ENCODE data around the gene APOBEC3F.
A peak's percentile ranks its signal among the peaks of the same experiment; 100 is the strongest.
"Not testable (repeated sequence)": the region's sequence is repeated elsewhere in the genome, so short reads cannot be mapped to it uniquely, and the experiment has no call there.

APOBEC3F gene

DNA sequence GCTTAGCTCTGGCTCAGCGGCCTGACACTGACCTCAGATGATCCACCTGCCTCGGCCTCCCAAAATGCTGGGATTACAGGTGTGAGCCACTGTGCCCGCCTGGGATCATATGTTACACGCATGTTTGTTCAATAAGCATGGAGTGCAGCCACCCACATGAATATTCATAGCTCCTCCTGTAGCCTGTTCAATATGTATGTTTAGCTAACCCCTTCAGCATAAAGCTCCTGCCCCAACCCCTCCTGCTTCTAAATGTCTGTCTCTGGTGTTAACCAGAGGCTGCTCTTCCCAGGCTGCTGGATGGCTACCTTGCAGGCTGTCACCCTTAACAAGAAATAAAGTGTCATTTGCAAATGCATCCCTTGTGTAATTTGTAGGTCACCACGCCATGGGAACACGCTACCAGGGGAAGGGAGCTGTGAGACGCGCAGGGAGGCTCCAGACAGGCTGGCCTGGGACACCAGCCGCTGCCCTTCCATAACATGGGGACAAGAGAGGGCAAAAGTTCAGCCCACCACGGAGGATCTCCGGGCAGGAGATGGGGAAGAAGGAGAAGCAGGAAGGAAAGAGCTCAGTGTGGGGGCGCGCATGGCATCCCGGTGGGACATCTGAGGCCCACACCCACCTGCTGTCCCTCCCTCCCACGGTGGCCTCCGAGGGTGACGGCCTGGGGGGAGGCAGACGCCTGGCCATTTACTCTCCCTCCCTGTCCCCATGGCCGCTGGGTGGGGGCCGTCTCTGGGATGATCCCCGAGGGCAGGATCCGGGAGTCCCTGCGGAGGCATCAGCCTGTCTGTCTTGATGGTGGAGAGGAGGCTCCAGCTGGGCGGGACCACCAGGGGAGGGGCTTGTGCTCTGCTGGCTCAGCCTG is 35.7 kb downstream of the APOBEC3F start:
- DNase-seq: not testable (repeated sequence)

DNA sequence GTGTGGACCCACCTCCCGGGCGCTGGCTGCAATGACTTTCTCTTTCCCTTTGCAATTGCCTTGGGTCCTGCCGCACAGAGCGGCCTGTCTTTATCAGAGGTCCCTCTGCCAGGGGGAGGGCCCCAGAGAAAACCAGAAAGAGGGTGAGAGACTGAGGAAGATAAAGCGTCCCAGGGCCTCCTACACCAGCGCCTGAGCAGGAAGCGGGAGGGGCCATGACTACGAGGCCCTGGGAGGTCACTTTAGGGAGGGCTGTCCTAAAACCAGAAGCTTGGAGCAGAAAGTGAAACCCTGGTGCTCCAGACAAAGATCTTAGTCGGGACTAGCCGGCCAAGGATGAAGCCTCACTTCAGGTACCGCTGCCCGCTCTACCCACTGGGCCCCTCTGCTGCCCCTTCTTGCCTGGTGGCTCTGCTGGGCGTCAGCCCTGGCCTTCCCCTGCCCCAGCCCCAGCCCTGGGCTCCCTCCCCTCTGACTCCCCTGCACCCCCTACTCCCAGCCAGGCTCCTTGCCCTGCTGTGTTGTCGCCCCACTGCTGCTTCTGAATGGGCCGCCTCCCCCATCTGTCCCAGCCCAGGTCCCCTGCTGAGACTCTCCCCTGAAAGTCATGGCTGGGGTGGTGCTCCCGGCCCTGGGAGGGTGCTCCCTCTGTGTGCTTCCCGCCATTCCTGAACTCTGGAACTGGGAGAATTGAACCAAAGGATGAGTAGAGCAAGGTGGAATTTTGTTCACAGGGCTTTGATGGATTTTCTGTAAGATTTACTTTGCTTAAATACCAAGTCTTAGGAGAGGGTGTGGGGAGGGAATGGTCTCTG is 36.6 kb downstream of the APOBEC3F start, which contains the start of gene APOBEC3G:
APOBEC3G (plus strand) TSS at position 250 of the 815 bp plus-strand sequence; CDS start at position 337, 87 bp downstream.
- not testable (repeated sequence) for DNase-seq

DNA sequence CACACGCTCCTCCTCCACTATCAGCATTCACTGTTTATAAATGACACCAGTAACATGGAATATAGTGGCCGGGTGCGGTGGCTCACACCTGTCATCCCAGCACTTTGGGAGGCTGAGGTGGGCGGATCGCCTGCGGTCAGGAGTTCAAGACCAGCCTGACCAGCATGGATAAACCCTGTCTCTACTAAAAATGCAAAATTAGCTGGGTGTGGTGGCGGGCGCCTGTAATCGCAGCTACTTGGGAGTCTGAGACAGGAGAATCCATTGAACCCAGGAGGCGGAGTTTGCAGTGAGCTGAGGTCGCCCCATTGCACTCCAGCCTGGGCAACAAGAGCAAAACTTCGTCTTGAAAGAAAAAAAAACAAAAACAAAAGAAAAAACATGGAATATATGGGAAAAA is 37.2 kb downstream of the APOBEC3F start:
- not testable (repeated sequence) for DNase-seq

DNA sequence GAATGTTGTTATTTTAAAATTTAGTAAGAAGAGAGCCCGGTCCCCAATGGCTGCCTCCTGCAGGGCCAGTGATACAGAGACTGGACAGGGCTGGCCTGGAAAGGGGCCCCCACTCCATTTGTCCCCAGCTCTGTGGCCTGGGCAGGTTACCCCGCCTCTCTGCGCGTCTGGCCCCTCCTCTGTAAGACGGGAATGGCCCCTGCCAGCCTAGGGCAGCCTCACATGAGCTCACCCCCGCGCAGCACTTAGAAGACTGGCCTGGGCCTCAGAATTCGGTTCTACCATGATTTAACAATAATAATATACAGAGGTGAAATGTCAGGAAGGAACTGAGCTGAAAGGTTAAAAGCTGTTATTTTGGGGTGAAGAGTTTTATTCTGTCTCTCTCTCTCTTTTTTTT is 37.7 kb downstream of the APOBEC3F start:
- DNase-seq: no peak

DNA sequence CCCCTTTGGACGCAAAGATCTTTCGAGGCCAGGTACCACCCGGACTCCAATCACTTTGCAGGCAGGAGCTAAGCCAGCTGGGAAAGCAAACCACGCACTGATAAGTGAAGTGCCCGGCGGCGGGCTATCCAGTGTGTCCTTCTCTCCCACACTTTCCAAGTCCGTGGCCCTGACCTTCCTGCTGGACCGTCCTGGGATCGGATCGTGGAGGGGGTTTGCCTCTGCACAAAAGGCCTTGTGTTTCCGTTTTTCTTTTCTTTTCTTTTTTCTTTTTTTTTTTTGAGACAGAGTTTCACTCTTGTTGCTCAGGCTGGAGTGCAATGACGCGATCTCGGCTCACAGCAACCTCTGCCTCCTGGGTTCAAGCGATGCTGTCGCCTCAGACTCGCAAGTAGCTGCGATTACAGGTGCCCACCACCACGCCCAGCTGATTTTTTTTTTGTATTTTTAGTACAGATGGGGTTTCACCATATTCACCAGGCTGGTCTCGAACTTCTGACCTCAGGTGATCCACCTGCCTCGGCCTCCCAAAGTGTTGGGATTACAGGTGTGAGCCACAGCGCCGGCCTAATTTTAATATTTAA is 38.5 kb downstream of the APOBEC3F start:
- not testable (repeated sequence) for DNase-seq

DNA sequence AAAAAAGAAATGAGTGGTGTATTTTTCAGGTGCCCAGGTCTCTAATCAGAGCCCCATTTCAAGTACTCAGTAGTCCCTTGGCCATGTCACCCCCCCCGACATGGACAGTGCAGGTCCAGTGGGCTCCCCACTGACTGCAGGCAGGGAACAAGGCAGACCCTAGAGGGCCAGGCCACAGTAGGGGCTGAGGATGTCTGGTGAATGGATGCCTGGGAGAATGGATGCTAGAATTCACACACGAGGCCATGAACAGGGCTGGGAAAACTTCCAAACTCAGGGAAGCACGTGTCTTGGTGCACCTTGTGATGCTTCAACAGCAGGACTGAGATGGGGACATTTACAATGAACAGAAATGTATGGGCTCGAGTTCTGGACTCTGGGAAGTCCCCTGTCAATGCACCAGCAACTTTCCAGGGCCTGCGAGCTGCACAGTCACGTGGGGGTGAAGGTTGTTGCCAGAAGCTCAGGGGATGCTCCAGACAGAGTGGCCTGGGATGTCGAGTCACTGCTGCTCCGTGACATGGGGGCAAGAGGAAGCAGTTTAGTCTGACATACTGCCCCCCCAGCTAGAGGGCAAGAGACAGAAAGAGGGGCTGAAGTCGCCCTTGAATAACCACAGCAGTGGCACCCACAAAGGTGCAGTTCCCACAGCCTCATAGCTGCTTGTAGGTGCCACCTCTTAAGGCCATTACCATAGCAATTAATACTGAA is 39.5 kb downstream of the APOBEC3F start:
- DNase-seq: no peak

DNA sequence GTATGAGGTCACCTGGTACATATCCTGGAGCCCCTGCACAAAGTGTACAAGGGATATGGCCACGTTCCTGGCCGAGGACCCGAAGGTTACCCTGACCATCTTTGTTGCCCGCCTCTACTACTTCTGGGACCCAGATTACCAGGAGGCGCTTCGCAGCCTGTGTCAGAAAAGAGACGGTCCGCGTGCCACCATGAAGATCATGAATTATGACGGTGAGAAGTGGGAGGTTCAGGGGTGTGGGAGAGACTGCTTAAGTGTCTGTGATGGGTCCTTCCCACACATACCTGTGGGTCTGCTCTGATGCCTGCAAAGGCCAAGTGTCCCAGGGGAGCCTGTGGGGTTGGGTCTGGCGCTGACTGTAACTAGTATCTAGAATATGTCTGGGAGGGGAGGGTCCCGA is 40.4 kb downstream of the APOBEC3F start:
- no peak for DNase-seq

DNA sequence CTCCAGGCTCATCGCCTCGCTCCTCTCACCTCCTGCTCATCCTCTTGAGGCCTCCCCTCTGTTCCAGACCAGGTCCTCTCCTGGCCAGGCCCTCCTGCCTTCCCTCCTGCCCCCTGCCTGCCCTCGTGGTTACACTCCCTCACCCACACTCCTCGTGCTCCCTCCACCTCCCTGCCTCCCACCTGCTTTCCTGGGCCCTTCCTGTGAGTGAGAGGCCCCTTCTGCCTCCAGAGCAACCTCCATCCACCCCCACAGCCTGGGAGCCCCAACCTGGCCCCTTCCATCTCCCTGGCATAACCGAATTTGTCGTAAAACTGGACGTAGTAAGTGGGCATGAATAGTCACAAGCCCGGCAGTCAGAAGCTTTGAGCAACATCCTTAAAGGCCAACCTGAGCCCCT is 40.9 kb downstream of the APOBEC3F start:
- DNase-seq: no peak

DNA sequence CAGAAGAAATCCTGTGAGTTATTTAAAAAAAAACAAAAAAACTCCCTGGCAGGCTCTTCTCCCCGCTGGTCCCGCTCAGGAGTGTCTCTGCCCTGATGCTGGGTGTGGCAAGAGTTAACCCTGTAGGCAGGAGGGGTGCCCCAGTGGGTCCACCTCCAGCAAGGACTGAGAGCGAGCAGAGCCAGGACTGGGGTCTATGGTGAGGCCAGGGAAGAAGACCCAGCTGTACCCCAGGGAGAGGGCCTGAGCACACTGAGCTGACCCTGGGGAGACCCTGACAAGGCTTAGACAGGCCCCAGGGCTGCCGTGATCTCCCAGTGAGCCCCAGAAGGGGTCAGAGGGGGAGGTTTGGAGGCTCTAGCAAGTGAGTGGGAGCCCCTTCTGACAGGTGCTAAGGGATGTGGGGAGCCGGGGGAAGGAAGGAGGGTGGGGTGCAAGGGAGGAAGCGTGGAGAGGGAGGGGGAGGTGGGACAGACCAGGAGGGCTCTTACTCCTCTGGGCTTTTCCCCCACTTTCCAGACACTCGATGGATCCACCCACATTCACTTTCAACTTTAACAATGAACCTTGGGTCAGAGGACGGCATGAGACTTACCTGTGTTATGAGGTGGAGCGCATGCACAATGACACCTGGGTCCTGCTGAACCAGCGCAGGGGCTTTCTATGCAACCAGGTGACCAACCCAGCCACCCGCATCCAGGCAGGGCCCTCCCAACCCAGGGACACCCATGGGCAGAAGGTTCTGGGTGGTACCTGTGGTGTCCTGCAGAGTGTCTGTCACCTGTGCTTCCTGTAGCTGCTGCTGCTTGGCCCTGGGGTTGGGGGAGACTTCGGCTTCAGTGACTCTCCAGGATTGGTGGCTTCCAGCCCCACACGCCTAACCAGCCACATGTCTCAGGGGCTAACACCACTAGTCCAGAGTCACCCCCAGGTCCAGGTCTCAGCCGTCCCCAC is 42.8 kb downstream of the APOBEC3F start:
- no peak for DNase-seq

DNA sequence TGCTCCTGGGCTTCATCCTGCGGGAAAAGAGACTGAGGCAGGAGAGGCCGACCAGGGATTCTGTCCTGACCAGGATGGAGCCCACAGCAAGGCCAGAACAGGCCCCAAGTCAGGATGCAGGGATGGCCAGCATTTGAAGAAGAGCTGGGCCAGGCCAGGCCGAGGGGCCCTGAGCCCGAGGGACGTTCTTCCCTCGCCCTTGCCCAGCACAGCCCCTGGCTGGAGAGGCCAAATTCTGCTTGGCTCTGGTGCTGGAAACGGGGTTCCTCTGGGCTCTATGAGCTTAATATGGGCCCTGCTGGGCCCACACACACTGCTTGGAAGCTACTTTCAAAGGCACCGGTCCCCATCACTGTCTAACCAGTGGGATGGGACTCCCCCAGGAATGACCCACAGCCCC is 44.0 kb downstream of the APOBEC3F start:
- no peak for DNase-seq

DNA sequence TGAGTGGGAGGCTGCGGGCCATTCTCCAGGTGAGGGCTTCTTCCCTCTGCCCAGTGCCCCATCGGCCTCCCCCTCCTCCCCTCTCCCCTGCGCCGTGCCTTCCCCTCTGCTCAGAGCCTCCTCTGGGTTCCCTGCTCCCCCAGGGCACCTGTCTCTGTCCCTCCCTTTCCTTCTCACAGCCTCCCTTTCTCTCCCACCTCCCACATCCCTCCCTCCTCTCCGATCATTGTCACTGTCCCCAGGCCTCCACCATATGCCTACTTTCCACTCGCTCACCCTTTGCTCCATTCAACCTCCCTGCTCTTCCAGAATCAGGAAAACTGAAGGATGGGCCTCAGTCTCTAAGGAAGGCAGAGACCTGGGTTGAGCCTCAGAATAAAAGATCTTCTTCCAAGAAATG is 46.4 kb downstream of the APOBEC3F start:
- no peak for DNase-seq

DNA sequence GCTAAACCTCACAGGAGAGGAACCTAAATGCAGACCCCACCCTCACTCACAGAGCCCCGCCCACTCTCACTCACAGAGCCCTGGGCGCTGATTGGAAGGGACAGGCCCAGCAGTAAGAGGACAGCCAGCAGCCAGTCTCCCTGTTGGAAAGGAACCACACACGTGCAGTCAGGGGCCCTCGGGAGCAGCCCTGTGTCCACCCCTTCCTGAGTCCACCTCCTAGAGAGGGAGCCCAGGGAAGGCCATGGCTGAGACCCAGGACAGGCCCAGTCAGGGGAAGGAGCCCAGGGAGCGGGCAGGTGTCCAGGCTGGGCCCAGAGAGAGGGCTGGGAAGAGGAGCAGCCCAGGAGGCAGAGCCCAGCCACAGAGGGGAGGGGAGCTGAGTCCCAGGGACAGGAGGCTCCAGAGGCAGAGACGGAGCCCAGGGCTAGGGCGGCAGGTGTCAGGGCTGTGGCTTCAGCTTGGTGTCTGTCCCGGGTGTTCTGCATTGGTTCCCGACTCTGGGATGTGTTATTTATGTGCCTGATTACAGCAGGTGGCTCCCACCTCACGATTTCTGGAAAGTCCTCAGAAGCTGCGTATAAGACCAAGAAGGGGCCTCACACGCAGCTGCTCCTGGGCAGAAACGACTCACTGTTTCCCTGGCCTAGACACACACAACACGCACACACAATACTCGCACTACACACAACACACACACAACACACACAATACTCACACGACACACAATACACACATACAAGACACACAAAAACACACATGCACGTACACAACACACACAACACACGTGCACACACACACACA is 47.4 kb downstream of the APOBEC3F start:
- peak; percentile 7 for DNase-seq

DNA sequence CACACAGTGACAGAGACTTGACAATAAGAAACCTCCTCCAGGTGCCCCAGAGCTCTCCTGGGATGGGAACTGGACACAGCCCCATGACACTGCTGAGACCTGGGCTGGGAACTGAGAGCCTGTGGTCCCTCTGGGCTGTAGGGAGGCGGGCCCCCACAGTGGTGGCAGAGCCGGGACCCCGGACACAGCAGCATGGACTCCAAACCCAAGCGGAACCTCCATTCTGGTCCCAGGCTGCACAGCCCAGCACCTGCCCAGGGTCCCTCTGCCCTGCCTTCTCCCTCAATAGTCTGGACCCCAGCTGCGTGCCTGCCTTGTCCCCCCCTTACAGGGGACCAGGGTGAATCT is 48.0 kb downstream of the APOBEC3F start:
- DNase-seq: no peak

DNA sequence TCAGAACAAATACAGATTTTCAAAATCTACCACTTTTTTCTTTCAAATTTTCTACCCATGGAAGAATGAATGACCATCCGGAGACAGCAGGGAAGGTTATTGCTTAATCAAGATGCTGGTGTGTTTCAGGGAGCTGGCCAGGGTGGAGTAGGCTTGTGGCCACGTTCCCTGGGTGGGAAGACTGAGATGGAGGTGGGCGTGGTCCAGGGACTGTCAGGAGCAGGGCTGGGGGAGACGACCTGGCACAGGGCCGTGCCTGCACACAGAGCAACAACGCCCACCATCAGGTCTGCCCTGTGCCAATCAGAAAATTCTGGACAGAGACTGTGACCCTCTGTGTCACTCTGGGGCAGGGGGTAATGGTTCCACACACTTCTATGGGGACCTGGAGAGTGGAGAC is 49.3 kb downstream of the APOBEC3F start:
- no peak for DNase-seq

DNA sequence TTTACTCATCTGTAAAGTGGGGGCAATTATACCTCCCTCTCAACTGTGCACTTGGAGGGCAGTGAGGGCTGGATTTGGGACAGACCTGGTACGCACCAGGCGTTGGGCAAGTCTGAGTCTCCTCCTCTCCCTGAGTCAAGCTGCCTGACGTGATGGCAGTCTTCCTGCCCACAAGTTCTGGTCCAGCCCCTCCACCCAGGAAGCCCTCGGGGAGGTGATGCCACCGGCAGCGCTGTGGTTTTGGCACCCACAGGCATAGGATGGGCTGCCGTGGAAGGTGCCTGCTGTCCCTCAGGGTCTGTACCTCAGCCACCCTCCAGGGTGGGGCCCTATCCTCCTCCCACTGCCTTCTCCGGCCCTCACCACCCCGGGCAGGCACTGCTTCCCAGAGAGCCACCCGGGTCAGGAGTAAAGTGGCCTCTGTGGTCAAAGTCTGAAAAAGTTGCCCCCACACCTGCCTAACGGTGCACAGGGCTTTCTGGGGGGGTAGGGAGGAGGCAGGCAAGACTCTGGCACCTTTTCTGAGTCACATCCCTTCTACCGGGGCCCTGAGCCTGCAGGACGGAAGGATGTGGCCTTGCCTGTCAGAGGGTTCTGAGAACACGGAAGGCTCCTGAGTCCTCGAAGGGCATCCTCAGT is 49.9 kb downstream of the APOBEC3F start:
- DNase-seq: no peak

DNA sequence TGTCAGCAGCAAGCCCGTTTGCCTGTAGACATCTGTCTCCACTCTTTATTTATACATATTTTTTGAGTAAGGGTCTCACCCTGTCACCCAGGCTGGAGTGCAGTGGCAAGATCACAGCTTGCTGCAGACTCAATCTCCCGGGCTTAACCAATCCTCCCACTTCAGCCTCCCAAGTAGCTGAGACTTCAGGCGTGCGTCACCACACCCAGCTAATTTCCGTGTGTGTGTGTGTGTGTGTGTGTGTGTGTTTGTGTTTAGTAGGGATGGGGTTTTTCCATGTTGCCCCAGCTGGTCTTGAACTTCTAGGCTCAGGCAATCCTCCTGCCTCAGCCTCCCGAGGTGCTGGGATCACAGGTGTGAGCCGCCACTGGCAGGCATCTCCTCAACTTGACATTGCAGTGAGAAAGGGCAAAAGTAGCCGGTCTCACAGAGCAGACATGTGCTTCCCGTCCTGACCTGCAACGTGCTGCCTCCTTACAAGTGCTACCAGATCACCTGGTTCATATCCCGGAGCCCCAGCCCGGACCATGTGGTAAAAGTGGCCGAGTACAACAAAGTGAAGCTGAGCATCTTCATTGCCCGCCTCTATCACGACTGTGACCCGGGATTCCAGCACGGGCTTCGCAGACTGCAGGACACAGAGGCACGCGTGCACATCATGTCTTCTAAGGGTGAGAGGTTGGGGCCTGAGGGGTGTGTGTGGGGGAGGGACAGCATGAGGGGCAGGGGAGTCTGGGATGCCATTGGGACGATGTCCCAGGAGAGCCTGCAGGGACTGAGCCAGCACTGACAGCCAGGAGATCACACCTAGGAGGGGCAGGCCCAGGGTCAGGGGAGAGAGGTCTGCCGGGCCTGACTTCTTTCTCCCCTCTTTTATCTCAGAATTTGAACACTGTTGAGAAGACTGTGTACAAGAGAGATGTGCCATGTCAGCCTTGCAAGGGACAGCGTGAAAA is 50.7 kb downstream of the APOBEC3F start:
- DNase-seq: no peak

DNA sequence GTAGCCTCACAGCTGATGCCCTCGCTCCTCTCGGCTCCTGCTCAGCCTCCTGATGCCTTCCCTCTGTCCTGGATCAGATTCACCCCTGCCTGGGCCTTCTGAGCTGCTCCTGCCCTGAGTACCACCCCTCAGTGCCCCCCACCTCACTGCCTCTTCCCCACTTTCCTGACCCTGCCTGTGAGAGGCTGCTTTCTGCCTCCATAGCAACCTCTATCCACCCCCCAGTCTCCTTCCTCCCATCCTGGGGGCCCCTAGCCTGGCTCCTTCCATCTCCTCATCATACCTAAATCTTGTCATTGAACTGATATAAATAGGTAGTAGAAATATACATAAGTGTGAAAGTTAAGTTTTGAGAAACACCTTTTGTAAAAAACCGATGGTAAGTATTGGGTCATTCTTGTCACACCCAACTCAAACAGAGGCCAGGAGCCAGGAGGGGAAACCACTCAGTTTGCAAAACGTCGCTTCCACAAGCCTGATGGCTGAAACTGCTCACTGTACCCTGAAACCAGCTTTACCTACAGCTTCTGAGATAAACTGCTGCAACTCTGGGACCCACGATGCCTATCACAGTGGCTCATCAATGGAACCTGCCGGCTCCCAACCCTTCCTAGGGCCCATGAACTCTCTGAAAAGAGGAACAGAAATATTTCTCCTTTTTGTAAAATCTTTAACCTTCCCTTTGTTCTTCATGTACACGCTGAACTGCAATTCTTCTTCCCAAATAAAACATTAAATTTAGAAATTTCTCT is 51.6 kb downstream of the APOBEC3F start:
- no peak for DNase-seq

DNA sequence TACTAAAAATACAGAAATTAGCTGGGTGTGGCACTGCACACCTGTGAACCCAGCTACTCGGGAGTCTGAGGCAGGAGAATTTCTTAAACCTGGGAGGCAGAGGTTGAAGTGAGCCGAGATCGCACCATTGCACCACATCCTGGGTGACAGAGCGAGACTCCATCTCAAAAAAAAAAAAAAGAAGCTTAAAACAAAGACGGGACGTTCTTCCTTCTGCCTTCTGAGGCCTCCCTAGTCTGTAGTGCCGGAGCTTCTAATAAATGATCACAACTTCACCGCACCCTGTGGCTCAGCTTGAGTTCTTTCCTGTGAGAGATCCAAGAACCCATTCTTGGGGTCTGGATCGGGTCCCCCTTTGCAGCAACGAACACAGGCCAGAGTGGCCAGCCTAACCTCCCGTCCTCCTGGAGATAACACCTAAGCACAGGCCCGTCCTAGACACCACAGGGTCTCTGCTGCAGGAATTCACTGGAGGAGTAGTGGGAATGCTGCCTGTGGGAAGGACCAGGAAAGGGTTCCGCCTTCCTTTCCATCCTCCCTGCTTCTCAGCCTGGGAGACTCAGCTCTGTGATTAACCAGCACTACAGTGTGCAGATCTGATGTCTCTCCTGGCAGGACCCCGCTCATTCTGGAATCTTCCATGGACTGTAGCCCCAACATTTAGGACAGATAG is 54.2 kb downstream of the APOBEC3F start:
- DNase-seq: no peak
